CD4-positive, alpha-beta T cell treated with Interleukin-6 at 100 ng/mL for 8 hours (primary cell): ENCODE results near the gene RPL6.
"Not testable (repeated sequence)": the region's sequence is repeated elsewhere in the genome, so short reads cannot be mapped to it uniquely, and the experiment has no call there.

Experiments used
- DNase-seq: peaks from one replicate; pipeline ENCODE4 v3.0.0-alpha.2; 2020; ENCODE audit warnings: mixed read lengths, low spot score

RPL6 gene

GRCh38 chr12:112419297-112420133 is 10.1 kb upstream of the RPL6 start:
- no peak for DNase-seq

GRCh38 chr12:112418608-112419296 is 9.3 kb upstream of the RPL6 start, which contains the start of gene PTPN11:
Gene PTPN11 (plus strand): TSS chr12:112418947. CDS start chr12:112419112, 165 bp downstream.
- DNase-seq, result peak; percentile 82

GRCh38 chr12:112418273-112418607 is 8.8 kb upstream of the RPL6 start:
- DNase-seq, result no peak

- DNase-seq, result not testable (repeated sequence)
Observed at GRCh38 chr12:112415457-112415856, 6.1 kb upstream of the RPL6 start.

GRCh38 chr12:112413855-112414625 is 4.6 kb upstream of the RPL6 start:
- no peak for DNase-seq

- no peak for DNase-seq
Observed at GRCh38 chr12:112409906-112410244, 470 bp upstream of the RPL6 start.

- DNase-seq, result peak; percentile 21
Observed at GRCh38 chr12:112408621-112409020, 784 bp downstream of the RPL6 start.

- DNase-seq, result not testable (repeated sequence)
Observed at GRCh38 chr12:112407683-112408082, 1.7 kb downstream of the RPL6 start.

- no peak for DNase-seq
Observed at GRCh38 chr12:112406519-112407488, 2.6 kb downstream of the RPL6 start.

- DNase-seq, result no peak
Observed at GRCh38 chr12:112401903-112402498, 7.4 kb downstream of the RPL6 start.

- DNase-seq, result no peak
Observed at GRCh38 chr12:112401054-112401453, 8.4 kb downstream of the RPL6 start.

GRCh38 chr12:112393328-112393727 is 16.1 kb downstream of the RPL6 start:
- DNase-seq, result no peak

- not testable (repeated sequence) for DNase-seq
Observed at GRCh38 chr12:112389922-112390654, 19.3 kb downstream of the RPL6 start.

- DNase-seq, result no peak
Observed at GRCh38 chr12:112389228-112389627, 20.2 kb downstream of the RPL6 start.

- DNase-seq, result no peak
Observed at GRCh38 chr12:112386726-112387125, 22.7 kb downstream of the RPL6 start.

GRCh38 chr12:112382866-112383265 is 26.5 kb downstream of the RPL6 start:
- DNase-seq, result no peak

GRCh38 chr12:112381883-112382796 is 27.3 kb downstream of the RPL6 start, which contains the start of gene HECTD4:
Gene HECTD4 (minus strand): TSS chr12:112382431. CDS start chr12:112382128, 303 bp downstream.
- DNase-seq, result peak; percentile 88

- DNase-seq, result no peak
Observed at GRCh38 chr12:112381406-112381882, 28.0 kb downstream of the RPL6 start.
